GM12872 (cell line): ENCODE data around the gene PBLD.

Experiments
- CTCF ChIP-seq: IDR thresholded peaks from 3 replicates; pipeline ENCODE4 v1.5.1; 2011; ENCODE audit warnings: low read depth, mild to moderate bottlenecking, low read length, moderate library complexity; ENCODE audit not compliant: insufficient read depth

The PBLD gene

GRCh38 chr10:68329506-68329861 is 3.2 kb downstream of the PBLD start:
- no peak for TF ChIP-seq CTCF

GRCh38 chr10:68327889-68328786 is 4.6 kb downstream of the PBLD start:
- no peak for TF ChIP-seq CTCF

- TF ChIP-seq CTCF: no peak
Measured at GRCh38 chr10:68318331-68319059, 14.2 kb downstream of the PBLD start.

- no peak for TF ChIP-seq CTCF
Measured at GRCh38 chr10:68315582-68315981, 17.1 kb downstream of the PBLD start.

GRCh38 chr10:68310531-68310930 is 22.2 kb downstream of the PBLD start:
- no peak for TF ChIP-seq CTCF

GRCh38 chr10:68305854-68306253 is 26.9 kb downstream of the PBLD start:
- no peak for TF ChIP-seq CTCF

- no peak for TF ChIP-seq CTCF
Measured at GRCh38 chr10:68303849-68304412, 28.8 kb downstream of the PBLD start.
